Central memory CD8-positive, alpha-beta T cell (primary cell): Measurements from ENCODE around the gene EPHB4.

Experiments used
- ATAC-seq: fragments of 150-1000 bp; cut with Tn5 transposase; replicated peaks from 2 replicates; pipeline ENCODE4 v1.10.0; 2022; ENCODE audit warnings: mild to moderate bottlenecking, moderate FRiP score, moderate number of reproducible peaks; ENCODE audit not compliant: poor library complexity, severe bottlenecking; ENCODE audit errors: extremely low read depth
- DNase-seq, 2 donors: peaks; one replicate each; pipeline ENCODE4 v3.0.0; 2021; ENCODE audit warnings: low spot score in 2 of 2
- H3K27ac Mint-ChIP-seq: one replicate; pipeline ENCODE4 v1.8.0; 2022; ENCODE audit warnings: low read depth, mild to moderate bottlenecking, moderate library complexity, mixed read lengths
- H3K27me3 Mint-ChIP-seq: one replicate; pipeline ENCODE4 v1.8.0; 2022; ENCODE audit warnings: mixed read lengths
- H3K36me3 Mint-ChIP-seq: one replicate; pipeline ENCODE4 v1.8.0; 2022; ENCODE audit warnings: mild to moderate bottlenecking, moderate library complexity, mixed read lengths; ENCODE audit not compliant: insufficient read depth
- H3K4me1 Mint-ChIP-seq: one replicate; pipeline ENCODE4 v1.8.0; 2022; ENCODE audit warnings: mixed read lengths
- H3K4me3 Mint-ChIP-seq: one replicate; pipeline ENCODE4 v1.8.0; 2022; ENCODE audit warnings: mild to moderate bottlenecking, moderate library complexity, mixed read lengths
- H3K9me3 Mint-ChIP-seq: one replicate; pipeline ENCODE4 v1.8.0; 2022; ENCODE audit warnings: mixed read lengths

The EPHB4 gene

DNA sequence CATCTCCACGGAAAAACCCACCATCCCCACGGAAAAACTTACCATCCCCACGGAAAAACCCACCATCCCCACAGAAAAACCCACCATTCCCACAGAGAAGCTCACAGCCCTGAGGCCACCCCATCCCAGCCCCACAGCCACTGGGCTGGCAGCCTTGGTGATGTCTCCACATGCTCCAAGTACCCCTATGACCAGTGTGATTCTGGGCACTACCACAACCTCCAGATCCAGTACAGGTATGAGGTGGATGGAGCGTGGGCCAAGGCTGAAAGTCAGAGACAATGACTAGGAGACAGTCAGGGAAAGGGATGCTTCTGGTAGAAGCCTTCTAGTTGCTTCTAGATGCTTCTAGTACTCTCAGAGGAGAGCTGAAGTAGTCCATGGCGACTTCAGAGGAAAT is 74.3 kb downstream of the EPHB4 start:
- ATAC-seq (no peak), DNase-seq (no peak)
- no peaks in the 10 kb centered on the region for H3K4me1 Mint-ChIP-seq
- no peak overlapping the region for H3K4me3 Mint-ChIP-seq
- H3K36me3 Mint-ChIP-seq = peaks cover 5% of the 10 kb centered on the region
- H3K27me3 Mint-ChIP-seq = peaks cover 44% of the 10 kb centered on the region
- H3K27ac Mint-ChIP-seq = no peak overlapping the region
- no peaks in the 10 kb centered on the region for H3K9me3 Mint-ChIP-seq
